Calu3 (cell line): ENCODE data around the gene FSTL5. TPM values are rescaled to one million over a fixed set of nuclear protein-coding genes. Genes with fewer than 3 reads are reported as not detected.

Source experiments
- BruUV-seq: library from RNA; stranded (reverse); fragments of 400-500 nt; replicated peaks from 2 replicates; lab custom pipeline; 2021; lab: Mats Ljungman, UMichigan
- CTCF ChIA-PET: fragments of 300-600 bp; sonication (Branson Sonifier 250); formaldehyde crosslinking; loops from one replicate; lab custom pipeline; 2022; ENCODE audit warnings: antibody characterized with exemption; lab: Charles Lee
- DNase-seq: peaks from one replicate; pipeline ENCODE4 v3.0.0; 2022
- H3K27ac Mint-ChIP-seq: one replicate; pipeline ENCODE4 v1.8.0; 2022; ENCODE audit warnings: mixed read lengths; ENCODE audit not compliant: unreplicated experiment
- H3K27me3 Mint-ChIP-seq: one replicate; pipeline ENCODE4 v1.8.0; 2022; ENCODE audit warnings: mixed read lengths; ENCODE audit not compliant: unreplicated experiment
- H3K36me3 Mint-ChIP-seq: one replicate; pipeline ENCODE4 v1.8.0; 2022; ENCODE audit warnings: mild to moderate bottlenecking, moderate library complexity, mixed read lengths; ENCODE audit not compliant: insufficient read depth, unreplicated experiment
- H3K4me1 Mint-ChIP-seq: one replicate; pipeline ENCODE4 v1.8.0; 2022; ENCODE audit warnings: mild to moderate bottlenecking, low read depth, mixed read lengths; ENCODE audit not compliant: unreplicated experiment
- H3K4me3 Mint-ChIP-seq: one replicate; pipeline ENCODE4 v1.8.0; 2022; ENCODE audit warnings: mild to moderate bottlenecking, low read depth, moderate library complexity, mixed read lengths; ENCODE audit not compliant: unreplicated experiment
- H3K9me3 Mint-ChIP-seq: one replicate; pipeline ENCODE4 v1.8.0; 2022; ENCODE audit warnings: low read depth, mixed read lengths; ENCODE audit not compliant: unreplicated experiment
- CTCF ChIP-seq: fragments of 200-600 bp; IDR thresholded peaks from one replicate; pipeline ENCODE4 v1.8.0; 2022; ENCODE audit warnings: antibody characterized with exemption; ENCODE audit not compliant: unreplicated experiment
- intact Hi-C: fragments of 100-400 bp; cut with micrococcal nuclease; formaldehyde crosslinking; loops from one replicate; pipeline ENCODE4 v1.10.0; 2022; ENCODE audit not compliant: unreplicated experiment
- total RNA-seq: library from RNA; stranded (reverse); gene quantifications from 2 replicates; pipeline ENCODE4 v1.2.3, GENCODE V29; 2022

FSTL5 gene
- total RNA-seq, 1 experiment from 2014 or later: not detected

GRCh38 chr4:161486461-161486860 is 677.3 kb downstream of the FSTL5 start:
- no peak for TF ChIP-seq CTCF
- Mint-ChIP-seq H3K4me1 (no peaks in the 10 kb centered on the region), H3K27ac (no peak overlapping the region), H3K36me3 (no peaks in the 10 kb centered on the region), H3K4me3 (no peak overlapping the region), H3K9me3 (no peaks in the 10 kb centered on the region), H3K27me3 (no peaks in the 10 kb centered on the region)
- CTCF ChIA-PET: no interaction called here
- intact Hi-C loops: no loop called here
- no TSS peak for BruUV-seq
- DNase-seq: no peak

GRCh38 chr4:161466316-161466715 is 697.5 kb downstream of the FSTL5 start:
- no peak overlapping the region for H3K4me3 Mint-ChIP-seq
- no peaks in the 10 kb centered on the region for H3K27me3 Mint-ChIP-seq
- H3K9me3 Mint-ChIP-seq: no peaks in the 10 kb centered on the region
- DNase-seq: no peak
- no TSS peak for BruUV-seq
- no peak for TF ChIP-seq CTCF
- no peak overlapping the region for H3K27ac Mint-ChIP-seq
- H3K4me1 Mint-ChIP-seq: no peaks in the 10 kb centered on the region
- intact Hi-C loops: no loop called here
- H3K36me3 Mint-ChIP-seq: peaks cover 5% of the 10 kb centered on the region
- CTCF ChIA-PET: no interaction called here

DNA sequence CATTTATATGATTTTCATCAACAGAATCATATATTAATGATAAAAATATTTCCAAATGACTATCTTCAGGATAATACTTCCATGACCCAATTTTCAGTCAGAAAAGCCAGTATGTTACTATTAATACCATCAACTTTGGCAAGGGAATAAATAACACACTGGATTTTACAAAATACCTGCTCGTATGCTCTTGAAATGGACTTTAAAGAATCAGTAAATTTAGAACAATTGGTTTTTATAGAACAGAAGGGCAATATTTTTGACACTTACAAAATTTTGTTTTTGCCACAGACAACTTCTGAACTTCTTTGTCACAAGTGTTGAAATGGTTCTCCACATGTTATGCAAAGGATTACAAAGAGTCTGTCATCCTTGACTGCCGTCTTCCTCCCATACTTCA is 700.4 kb downstream of the FSTL5 start:
- CTCF ChIA-PET: no interaction called here
- no peaks in the 10 kb centered on the region for H3K27me3 Mint-ChIP-seq
- no TSS peak for BruUV-seq
- no peak overlapping the region for H3K4me3 Mint-ChIP-seq
- H3K27ac Mint-ChIP-seq: no peak overlapping the region
- no peak for DNase-seq
- intact Hi-C loops: no loop called here
- H3K36me3 Mint-ChIP-seq: peaks cover 5% of the 10 kb centered on the region
- no peaks in the 10 kb centered on the region for H3K9me3 Mint-ChIP-seq
- H3K4me1 Mint-ChIP-seq: no peaks in the 10 kb centered on the region
- no peak for TF ChIP-seq CTCF

- no TSS peak for BruUV-seq
- DNase-seq: no peak
- intact Hi-C loops: no loop called here
- no peak for TF ChIP-seq CTCF
- no peak overlapping the region for H3K4me3 Mint-ChIP-seq
- no peaks in the 10 kb centered on the region for H3K4me1 Mint-ChIP-seq
- CTCF ChIA-PET: no interaction called here
- no peaks in the 10 kb centered on the region for H3K36me3 Mint-ChIP-seq
- no peak overlapping the region for H3K27ac Mint-ChIP-seq
- H3K27me3 Mint-ChIP-seq: no peaks in the 10 kb centered on the region
- H3K9me3 Mint-ChIP-seq: no peaks in the 10 kb centered on the region
These were observed 705.9 kb downstream of the FSTL5 start for GRCh38 chr4:161457906-161458305.
